ENCODE measurements around the gene GALNT6.

The GALNT6 gene

GRCh38 chr12:51413149-51413548 lies 21.9 kb upstream of the GALNT6 start:
- Histone ChIP-seq H2AFZ (ENCODE audit: low read length) (no peak overlapping the region), H3F3A (ENCODE audit: insufficient read depth, low read length) (no peaks in the 10 kb centered on the region), H3K79me2 (ENCODE audit: insufficient read depth, low read length) (no peaks in the 10 kb centered on the region), H3K9ac (ENCODE audit: low read length) (no peak overlapping the region), H3K27me3 (ENCODE audit: insufficient read depth, low read length) (0 out of 2 replicates have a peak, but pooled peaks cover 4% of the 10 kb centered on the region), H3K36me3 (ENCODE audit: insufficient read depth, low read length) (no peaks in the 10 kb centered on the region), H3K9me3 (ENCODE audit: low read length) (no peaks in the 10 kb centered on the region), H3K4me3 (ENCODE audit: low read depth, low read length, poor library complexity, severe bottlenecking) (no peak overlapping the region), H3K4me1 (ENCODE audit: insufficient read depth, low read length, severe bottlenecking) (no peaks in the 10 kb centered on the region), H3K9me2 (ENCODE audit: low read depth, low read length) (no peaks in the 10 kb centered on the region), H4K20me1 (ENCODE audit: insufficient read depth, low read length) (no peaks in the 10 kb centered on the region), H3K27ac (ENCODE audit: low read depth, low read length, poor library complexity, severe bottlenecking) (no peak overlapping the region), H3K4me2 (ENCODE audit: low read length) (no peak overlapping the region)
- TF ChIP-seq, protein P1, sequence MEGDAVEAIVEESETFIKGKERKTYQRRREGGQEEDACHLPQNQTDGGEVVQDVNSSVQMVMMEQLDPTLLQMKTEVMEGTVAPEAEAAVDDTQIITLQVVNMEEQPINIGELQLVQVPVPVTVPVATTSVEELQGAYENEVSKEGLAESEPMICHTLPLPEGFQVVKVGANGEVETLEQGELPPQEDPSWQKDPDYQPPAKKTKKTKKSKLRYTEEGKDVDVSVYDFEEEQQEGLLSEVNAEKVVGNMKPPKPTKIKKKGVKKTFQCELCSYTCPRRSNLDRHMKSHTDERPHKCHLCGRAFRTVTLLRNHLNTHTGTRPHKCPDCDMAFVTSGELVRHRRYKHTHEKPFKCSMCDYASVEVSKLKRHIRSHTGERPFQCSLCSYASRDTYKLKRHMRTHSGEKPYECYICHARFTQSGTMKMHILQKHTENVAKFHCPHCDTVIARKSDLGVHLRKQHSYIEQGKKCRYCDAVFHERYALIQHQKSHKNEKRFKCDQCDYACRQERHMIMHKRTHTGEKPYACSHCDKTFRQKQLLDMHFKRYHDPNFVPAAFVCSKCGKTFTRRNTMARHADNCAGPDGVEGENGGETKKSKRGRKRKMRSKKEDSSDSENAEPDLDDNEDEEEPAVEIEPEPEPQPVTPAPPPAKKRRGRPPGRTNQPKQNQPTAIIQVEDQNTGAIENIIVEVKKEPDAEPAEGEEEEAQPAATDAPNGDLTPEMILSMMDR (IDR thresholded peaks at IDR 0.05; ENCODE audit: low read length) = no peak
- TF ChIP-seq EZH2 (IDR thresholded peaks at IDR 0.05; ENCODE audit: borderline replicate concordance, low read length) = no peak

GRCh38 chr12:51409846-51410245 lies 18.6 kb upstream of the GALNT6 start:
- no peaks in the 10 kb centered on the region for H3K36me3 ChIP-seq (ENCODE audit: insufficient read depth, low read length)
- no peak overlapping the region for H3K9ac ChIP-seq (ENCODE audit: low read length)
- H2AFZ ChIP-seq (ENCODE audit: low read length) = no peak overlapping the region
- no peak overlapping the region for H3K4me2 ChIP-seq (ENCODE audit: low read length)
- no peak overlapping the region for H3K4me3 ChIP-seq (ENCODE audit: low read depth, low read length, poor library complexity, severe bottlenecking)
- H4K20me1 ChIP-seq (ENCODE audit: insufficient read depth, low read length) = no peaks in the 10 kb centered on the region
- TF ChIP-seq, protein P1 (IDR thresholded peaks at IDR 0.05; ENCODE audit: low read length) = no peak
- no peak for TF ChIP-seq EZH2 (IDR thresholded peaks at IDR 0.05; ENCODE audit: borderline replicate concordance, low read length)
- no peaks in the 10 kb centered on the region for H3K79me2 ChIP-seq (ENCODE audit: insufficient read depth, low read length)
- no peaks in the 10 kb centered on the region for H3K9me2 ChIP-seq (ENCODE audit: low read depth, low read length)
- no peaks in the 10 kb centered on the region for H3F3A ChIP-seq (ENCODE audit: insufficient read depth, low read length)
- H3K9me3 ChIP-seq (ENCODE audit: low read length) = no peaks in the 10 kb centered on the region
- H3K4me1 ChIP-seq (ENCODE audit: insufficient read depth, low read length, severe bottlenecking) = no peaks in the 10 kb centered on the region
- no peaks in the 10 kb centered on the region for H3K27me3 ChIP-seq (ENCODE audit: insufficient read depth, low read length)
- no peak overlapping the region for H3K27ac ChIP-seq (ENCODE audit: low read depth, low read length, poor library complexity, severe bottlenecking)

DNA sequence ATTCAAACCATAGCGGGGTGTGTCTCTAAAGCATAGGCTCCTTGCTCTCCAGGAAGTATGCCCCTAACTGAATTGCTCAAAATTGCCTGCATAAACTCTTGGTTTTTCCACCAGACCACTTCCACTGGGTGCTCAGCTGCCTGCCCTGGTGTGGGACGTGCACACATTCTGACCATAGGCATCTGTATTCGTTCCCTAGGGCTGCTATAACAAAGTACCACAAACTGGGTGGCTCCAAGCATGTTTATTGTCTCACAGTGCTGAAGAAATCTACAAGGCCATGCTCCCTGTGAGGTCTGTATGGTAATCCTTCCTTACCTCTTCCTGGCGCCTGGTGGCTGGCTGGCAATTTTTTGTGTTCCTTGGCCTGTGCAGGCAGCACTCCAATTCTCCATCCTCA lies 16.4 kb upstream of the GALNT6 start:
- Histone ChIP-seq H2AFZ (ENCODE audit: low read length) (no peak overlapping the region), H3K4me3 (ENCODE audit: low read depth, low read length, poor library complexity, severe bottlenecking) (no peak overlapping the region), H4K20me1 (ENCODE audit: insufficient read depth, low read length) (no peaks in the 10 kb centered on the region), H3K9me3 (ENCODE audit: low read length) (no peaks in the 10 kb centered on the region), H3K27ac (ENCODE audit: low read depth, low read length, poor library complexity, severe bottlenecking) (no peak overlapping the region), H3K4me2 (ENCODE audit: low read length) (no peak overlapping the region), H3K79me2 (ENCODE audit: insufficient read depth, low read length) (no peaks in the 10 kb centered on the region), H3K27me3 (ENCODE audit: insufficient read depth, low read length) (no peaks in the 10 kb centered on the region), H3K9ac (ENCODE audit: low read length) (no peak overlapping the region), H3K4me1 (ENCODE audit: insufficient read depth, low read length, severe bottlenecking) (no peaks in the 10 kb centered on the region), H3F3A (ENCODE audit: insufficient read depth, low read length) (no peaks in the 10 kb centered on the region), H3K36me3 (ENCODE audit: insufficient read depth, low read length) (no peaks in the 10 kb centered on the region), H3K9me2 (ENCODE audit: low read depth, low read length) (no peaks in the 10 kb centered on the region)
- TF ChIP-seq, protein P1 (IDR thresholded peaks at IDR 0.05; ENCODE audit: low read length) = no peak

Measured in OCI-LY1 (cell line).